Prostate gland (tissue), 2 donors: ENCODE measurements around the gene GOLGA7B. TPM values are rescaled to one million over a fixed set of nuclear protein-coding genes. Genes with fewer than 3 reads are reported as not detected.

Source experiments
- DNase-seq: peaks from one replicate; pipeline ENCODE4 v3.0.0-alpha.2; 2019; ENCODE audit warnings: low spot score
- H3K27ac ChIP-seq, 2 donors: fragments of 200-600 bp; sonication (generic); 2 replicates each; pipeline ENCODE4 v1.5.1; 2017 to 2019
- H3K27me3 ChIP-seq: fragments of 200-600 bp; sonication (generic); replicated peaks from 2 replicates; pipeline ENCODE4 v1.5.1; 2019; ENCODE audit not compliant: insufficient read depth
- H3K36me3 ChIP-seq, 2 donors: fragments of 200-600 bp; sonication (generic); 1 replicate in 1 of 2; 2 replicates in 1 of 2; pipeline versions ENCODE4 v1.5.1 to v1.8.1; 2017 to 2019
- H3K4me1 ChIP-seq: fragments of 200-600 bp; sonication (generic); replicated peaks from 2 replicates; pipeline ENCODE4 v1.5.1; 2019
- H3K4me3 ChIP-seq, 2 donors: fragments of 200-600 bp; sonication (generic); 2 replicates each; pipeline ENCODE4 v1.5.1; 2017 to 2019
- H3K9me3 ChIP-seq: fragments of 200-600 bp; sonication (generic); 2 replicates; pipeline ENCODE4 v1.5.1; 2017
- CTCF ChIP-seq, 4 experiments: fragments of 200-600 bp in 2 of 4; fragments of 450-650 bp in 2 of 4; sonication (generic) in 2 of 4; IDR thresholded peaks; 1 replicate in 3 of 4; 2 replicates in 1 of 4; pipeline ENCODE4 v1.5.1; 2016 to 2019; ENCODE audit warnings: antibody characterized with exemption in 4 of 4, mild to moderate bottlenecking in 2 of 4, moderate library complexity in 2 of 4
- POLR2A ChIP-seq: fragments of 450-650 bp; IDR thresholded peaks from one replicate; pipeline ENCODE4 v1.6.1; 2016; ENCODE audit warnings: antibody characterized with exemption, mild to moderate bottlenecking
- POLR2AphosphoS5 ChIP-seq: sonication (generic); formaldehyde crosslinking; IDR thresholded peaks from one replicate; pipeline ENCODE4 v1.6.1; 2017; ENCODE audit warnings: antibody characterized with exemption
- WGBS: methylation state at CpG from one replicate; pipeline ENCODE4 v1.1.5; 2018; 5-methylcytosine and 5-hydroxymethylcytosine counted together
- intact Hi-C: fragments of 100-400 bp; cut with DNase I; formaldehyde crosslinking; loops from one replicate; pipeline ENCODE4 v1.14.2; 2022
- total RNA-seq, 2 donors: library from RNA; depleted of rRNA; stranded (reverse); fragments of >200 nt; gene quantifications; one replicate each; pipeline ENCODE4 v1.1.0, GENCODE V29; 2016

The GOLGA7B gene
- total RNA-seq, 2 donors from 2014 or later: 0.23 TPM

- no peaks in the 10 kb centered on the region for H3K36me3 ChIP-seq
- no peak overlapping the region for H3K4me3 ChIP-seq
- H3K27ac ChIP-seq: no peak overlapping the region
- intact Hi-C loops: no loop called here
- no peaks in the 10 kb centered on the region for H3K9me3 ChIP-seq
- no peak for DNase-seq
- TF ChIP-seq CTCF (IDR thresholded peaks at IDR 0.05) (no peak), POLR2AphosphoS5 (no peak), POLR2A (no peak)
- no peaks in the 10 kb centered on the region for H3K27me3 ChIP-seq
- 71% methylated on average over 3 of the region's 3 CpGs for WGBS
- H3K4me1 ChIP-seq: no peaks in the 10 kb centered on the region
These were observed 11.6 kb downstream of the GOLGA7B start for GRCh38 chr10:97861097-97861750.

GRCh38 chr10:97861924-97862323 is 12.3 kb downstream of the GOLGA7B start:
- H3K27ac ChIP-seq: no peak overlapping the region
- intact Hi-C loops: no loop called here
- H3K4me1 ChIP-seq: no peaks in the 10 kb centered on the region
- H3K27me3 ChIP-seq: no peaks in the 10 kb centered on the region
- no peak overlapping the region for H3K4me3 ChIP-seq
- WGBS: 38% methylated on average over 1 of the region's 1 CpG
- DNase-seq: no peak
- H3K9me3 ChIP-seq: no peaks in the 10 kb centered on the region
- TF ChIP-seq POLR2AphosphoS5 (no peak), CTCF (IDR thresholded peaks at IDR 0.05) (no peak), POLR2A (no peak)
- H3K36me3 ChIP-seq: no peaks in the 10 kb centered on the region

- H3K27ac ChIP-seq: no peak overlapping the region
- no peaks in the 10 kb centered on the region for H3K27me3 ChIP-seq
- DNase-seq: no peak
- H3K4me3 ChIP-seq: no peak overlapping the region
- WGBS: 78% methylated on average over 11 of the region's 11 CpGs
- TF ChIP-seq POLR2AphosphoS5 (no peak), CTCF (IDR thresholded peaks at IDR 0.05) (no peak), POLR2A (no peak)
- no peaks in the 10 kb centered on the region for H3K36me3 ChIP-seq
- H3K9me3 ChIP-seq: no peaks in the 10 kb centered on the region
- intact Hi-C loops: no loop called here
- H3K4me1 ChIP-seq: peaks cover under 1% of the 10 kb centered on the region
These were observed 14.2 kb downstream of the GOLGA7B start for GRCh38 chr10:97863808-97864207.

GRCh38 chr10:97865488-97865887 is 15.8 kb downstream of the GOLGA7B start:
- Histone ChIP-seq H3K4me3 (no peak overlapping the region), H3K9me3 (no peaks in the 10 kb centered on the region), H3K4me1 (peaks cover 3% of the 10 kb centered on the region), H3K36me3 (no peaks in the 10 kb centered on the region), H3K27ac (no peak overlapping the region), H3K27me3 (no peaks in the 10 kb centered on the region)
- intact Hi-C loops: loop anchor here (5.0 kb wide), 1 partner anchor 73 kb away; no protein-coding TSS in a partner anchor
- DNase-seq: no peak
- 59% methylated on average over 18 of the region's 18 CpGs for WGBS
- TF ChIP-seq POLR2A (no peak), POLR2AphosphoS5 (no peak), CTCF (IDR thresholded peaks at IDR 0.05) (no peak)
